Measurements from ENCODE around the gene NFIA. TPM values are rescaled to one million over a fixed set of nuclear protein-coding genes. Genes with fewer than 3 reads are reported as not detected.

NFIA gene
- total and polyA plus RNA-seq, 9 of the 15 experiments (the other 6 are each of a cell fraction or from before 2014, with no cell fraction given): 5.3 to 24.9 (median 9.8) TPM

- TF ChIP-seq DDX20 (tag; IDR thresholded peaks at IDR 0.05; ENCODE audit: low read depth): no peak
- TF ChIP-seq CCNT2 (IDR thresholded peaks at IDR 0.05; ENCODE audit: borderline replicate concordance, extremely low read depth, insufficient read length, low read depth, low read length): peak; percentile 22
- TF ChIP-seq HOXB6 (CRISPR knock-in tag; IDR thresholded peaks at IDR 0.05; ENCODE audit: borderline replicate concordance): no peak
- TF ChIP-seq RAD21 (CRISPR knock-in tag; conservative IDR thresholded peaks at IDR 0.05 in 1 of 2, IDR thresholded peaks at IDR 0.05 in 1 of 2): no peak
- no peak for TF ChIP-seq NRF1 (conservative IDR thresholded peaks at IDR 0.05 in 1 of 2, IDR thresholded peaks at IDR 0.05 in 1 of 2)
- TF ChIP-seq RBM14 (IDR thresholded peaks at IDR 0.05; ENCODE audit: borderline replicate concordance, insufficient read depth, low read depth, low read length): no peak
- TF ChIP-seq ETV1 (tag; conservative IDR thresholded peaks at IDR 0.05; ENCODE audit: low read depth): no peak; the same call in 1 of the 2 replicates
- TF ChIP-seq SIX5 (IDR thresholded peaks at IDR 0.05; ENCODE audit: borderline replicate concordance in 1 of 2, insufficient read depth in 1 of 2, low read depth in 1 of 2, low read length in 2 of 2): no peak
- TF ChIP-seq ELF2 (CRISPR knock-in tag; IDR thresholded peaks at IDR 0.05): no peak
- no peak for TF ChIP-seq ZNF561 (CRISPR knock-in tag; conservative IDR thresholded peaks at IDR 0.05)
- no peak for TF ChIP-seq ZNF280A (IDR thresholded peaks at IDR 0.05; ENCODE audit: low read depth, partially characterized antibody)
- TF ChIP-seq ZNF589 (CRISPR knock-in tag; IDR thresholded peaks at IDR 0.05; ENCODE audit: low read depth): peak; percentile 64; the same call in 1 of the 2 replicates
- TF ChIP-seq OTX1 (CRISPR knock-in tag; IDR thresholded peaks at IDR 0.05): peak; percentile 74; the same call in 1 of the 2 replicates
- no peak for TF ChIP-seq SNRNP70 (optimal IDR thresholded peaks at IDR 0.05; ENCODE audit: low read depth, low read length)
- peak; percentile 91; the same call in 1 of the 2 replicates for TF ChIP-seq LARP7 (IDR thresholded peaks at IDR 0.05)
- no peak for TF ChIP-seq DIDO1 (tag; IDR thresholded peaks at IDR 0.05; ENCODE audit: low read depth)
- no peak for TF ChIP-seq HMBOX1 (IDR thresholded peaks at IDR 0.05)
- TF ChIP-seq GABPB2 (CRISPR knock-in tag; conservative IDR thresholded peaks at IDR 0.05): no peak
- TF ChIP-seq SRSF7 (optimal IDR thresholded peaks at IDR 0.05; ENCODE audit: low read depth, low read length): no peak
- peak; percentile 62; the same call in 1 of the 2 replicates for TF ChIP-seq NKRF (IDR thresholded peaks at IDR 0.05; ENCODE audit: borderline replicate concordance)
- no peak for TF ChIP-seq CAMTA2 (CRISPR knock-in tag; conservative IDR thresholded peaks at IDR 0.05)
- no peak for TF ChIP-seq NFE2 (IDR thresholded peaks at IDR 0.05; ENCODE audit: low read depth)
- no peak for TF ChIP-seq ZNF696 (CRISPR knock-in tag; conservative IDR thresholded peaks at IDR 0.05)
- 0 out of 2 replicates have a peak, but pooled peaks have one; percentile 20 for TF ChIP-seq CREB1 (IDR thresholded peaks at IDR 0.05)
- no peak for TF ChIP-seq CREB1 (CRISPR knock-in tag; IDR thresholded peaks at IDR 0.05)
Measured at GRCh38 chr1:61082311-61083012, at the start of gene NFIA (continued).
